ENCODE measurements around the gene PCYT1A. TPM values are rescaled to one million over a fixed set of nuclear protein-coding genes. Genes with fewer than 3 reads are reported as not detected.

PCYT1A gene
- total and polyA plus RNA-seq, 8 donors: 36.2 to 71.0 (median 41.7) TPM

DNA sequence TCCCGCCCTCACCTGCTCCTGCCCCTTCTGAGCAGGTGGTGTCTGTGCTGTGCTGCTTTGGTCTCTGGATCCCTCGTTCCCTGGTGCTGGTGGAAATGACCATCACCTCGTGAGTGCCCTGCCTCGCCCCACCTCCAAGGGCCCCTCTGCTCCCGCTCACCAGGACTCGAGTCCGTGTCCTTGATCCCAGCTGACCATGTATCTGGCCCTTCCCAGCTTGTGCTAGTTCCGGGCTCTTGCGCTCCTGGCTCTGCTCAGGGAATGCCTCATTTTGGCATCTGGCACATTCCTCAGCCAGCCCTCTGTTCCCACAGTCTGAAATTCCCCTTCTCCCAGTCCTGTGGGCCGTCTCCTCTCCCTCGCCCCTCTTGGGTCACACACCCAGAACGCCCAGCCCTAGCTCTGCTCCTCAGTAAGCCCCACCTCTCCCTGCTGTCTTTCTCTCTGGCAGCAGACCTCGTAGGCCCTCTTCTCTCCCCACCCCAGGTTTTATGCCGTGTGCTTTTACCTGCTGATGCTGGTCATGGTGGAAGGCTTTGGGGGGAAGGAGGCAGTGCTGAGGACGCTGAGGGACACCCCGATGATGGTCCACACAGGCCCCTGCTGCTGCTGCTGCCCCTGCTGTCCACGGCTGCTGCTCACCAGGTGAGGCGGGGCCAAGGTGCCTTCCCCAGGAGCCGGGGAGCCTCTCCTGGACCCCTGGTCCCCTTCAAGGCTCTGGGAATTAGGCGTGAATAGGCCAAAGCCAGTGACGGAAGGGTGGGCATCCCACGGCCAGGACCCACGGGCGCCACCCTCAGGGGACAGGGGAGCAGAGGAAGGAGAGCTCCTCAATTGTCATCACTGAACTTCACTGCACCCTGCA is 59.7 kb downstream of the PCYT1A start:
- Histone ChIP-seq H3K9me3 (no peaks in the 10 kb centered on the region), H3K4me1 (peaks cover 0 to 5% of the 10 kb centered on the region in 2 donors), H3K4me3 (no peak overlapping the region), H3K36me3 (peaks cover 0 to 6% of the 10 kb centered on the region in 2 donors), H3K27me3 (no peaks in the 10 kb centered on the region), H3K27ac (no peak overlapping the region)
- TF ChIP-seq, protein P1, sequence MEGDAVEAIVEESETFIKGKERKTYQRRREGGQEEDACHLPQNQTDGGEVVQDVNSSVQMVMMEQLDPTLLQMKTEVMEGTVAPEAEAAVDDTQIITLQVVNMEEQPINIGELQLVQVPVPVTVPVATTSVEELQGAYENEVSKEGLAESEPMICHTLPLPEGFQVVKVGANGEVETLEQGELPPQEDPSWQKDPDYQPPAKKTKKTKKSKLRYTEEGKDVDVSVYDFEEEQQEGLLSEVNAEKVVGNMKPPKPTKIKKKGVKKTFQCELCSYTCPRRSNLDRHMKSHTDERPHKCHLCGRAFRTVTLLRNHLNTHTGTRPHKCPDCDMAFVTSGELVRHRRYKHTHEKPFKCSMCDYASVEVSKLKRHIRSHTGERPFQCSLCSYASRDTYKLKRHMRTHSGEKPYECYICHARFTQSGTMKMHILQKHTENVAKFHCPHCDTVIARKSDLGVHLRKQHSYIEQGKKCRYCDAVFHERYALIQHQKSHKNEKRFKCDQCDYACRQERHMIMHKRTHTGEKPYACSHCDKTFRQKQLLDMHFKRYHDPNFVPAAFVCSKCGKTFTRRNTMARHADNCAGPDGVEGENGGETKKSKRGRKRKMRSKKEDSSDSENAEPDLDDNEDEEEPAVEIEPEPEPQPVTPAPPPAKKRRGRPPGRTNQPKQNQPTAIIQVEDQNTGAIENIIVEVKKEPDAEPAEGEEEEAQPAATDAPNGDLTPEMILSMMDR (IDR thresholded peaks at IDR 0.05): no peak
- DNase-seq (no peak), ATAC-seq (peak; percentile 52)
- intact Hi-C loops (cut with DNase I): no loop called here

- Histone ChIP-seq H3K36me3 (peaks cover 0 to under 1% of the 10 kb centered on the region in 2 donors), H3K4me1 (no peaks in the 10 kb centered on the region), H3K27ac (no peak overlapping the region), H3K4me3 (no peak overlapping the region), H3K9me3 (no peaks in the 10 kb centered on the region), H3K27me3 (no peaks in the 10 kb centered on the region)
- TF ChIP-seq, protein P1 (IDR thresholded peaks at IDR 0.05): no peak
- peak; percentile 10 for ATAC-seq
- intact Hi-C loops (cut with DNase I): no loop called here
- no peak for DNase-seq
Measured at GRCh38 chr3:196227121-196227561, 60.4 kb downstream of the PCYT1A start.

- ATAC-seq (no peak), DNase-seq (no peak)
- H3K27me3 ChIP-seq: no peaks in the 10 kb centered on the region
- H3K9me3 ChIP-seq: no peaks in the 10 kb centered on the region
- H3K27ac ChIP-seq: no peak overlapping the region
- no peaks in the 10 kb centered on the region for H3K36me3 ChIP-seq
- no peak overlapping the region for H3K4me3 ChIP-seq
- H3K4me1 ChIP-seq: no peaks in the 10 kb centered on the region
- intact Hi-C loops (cut with DNase I): no loop called here
- TF ChIP-seq, protein P1 (IDR thresholded peaks at IDR 0.05): no peak
Measured at GRCh38 chr3:196225763-196226364, 61.7 kb downstream of the PCYT1A start.

GRCh38 chr3:196225086-196225485 is 62.4 kb downstream of the PCYT1A start:
- Histone ChIP-seq H3K36me3 (no peaks in the 10 kb centered on the region), H3K27ac (no peak overlapping the region), H3K9me3 (no peaks in the 10 kb centered on the region), H3K27me3 (no peaks in the 10 kb centered on the region), H3K4me3 (no peak overlapping the region), H3K4me1 (peaks cover 0 to under 1% of the 10 kb centered on the region in 2 donors)
- TF ChIP-seq, protein P1 (IDR thresholded peaks at IDR 0.05): no peak
- no peak for DNase-seq
- intact Hi-C loops (cut with DNase I): no loop called here
- ATAC-seq: no peak

DNA sequence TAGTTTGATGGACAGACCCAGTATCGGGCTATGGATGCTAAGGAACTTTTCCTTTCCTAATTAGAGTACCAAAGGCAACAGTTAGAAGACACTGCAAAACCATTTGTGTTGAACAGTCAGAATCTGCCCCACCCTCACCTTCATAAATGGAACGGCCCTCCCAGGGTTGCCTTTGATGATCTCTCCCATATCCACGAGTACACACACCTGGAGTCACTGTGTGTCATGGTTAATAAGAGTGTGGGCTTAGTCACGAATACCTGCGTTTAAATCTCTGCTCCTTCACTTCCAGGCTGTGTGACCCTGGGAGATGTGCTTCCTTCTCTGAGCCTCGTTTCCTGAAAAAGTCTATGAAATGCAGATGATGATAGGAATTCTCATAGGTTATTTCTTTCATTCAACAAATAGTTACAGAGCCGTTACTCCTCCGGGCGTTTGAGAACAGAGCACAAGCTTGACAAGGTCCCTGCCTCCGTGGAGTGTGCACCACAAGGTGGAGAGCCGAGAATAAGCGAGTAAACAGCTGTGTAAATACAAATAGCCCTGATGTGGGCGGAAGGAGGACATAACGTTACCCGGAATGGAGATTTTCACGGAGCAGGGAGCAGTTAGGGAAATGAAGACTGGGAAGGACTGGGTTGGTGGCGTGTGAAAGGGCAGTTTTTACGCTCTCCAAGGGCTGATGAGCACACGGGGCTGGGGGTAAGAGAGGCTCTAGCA is 64.5 kb downstream of the PCYT1A start:
- DNase-seq (no peak), ATAC-seq (no peak)
- TF ChIP-seq, protein P1 (IDR thresholded peaks at IDR 0.05): no peak
- H3K9me3 ChIP-seq: no peaks in the 10 kb centered on the region
- no peaks in the 10 kb centered on the region for H3K27me3 ChIP-seq
- intact Hi-C loops (cut with DNase I): no loop called here
- H3K4me1 ChIP-seq: peaks cover 8 to 19% of the 10 kb centered on the region in 2 donors
- H3K27ac ChIP-seq: no peak overlapping the region
- no peak overlapping the region for H3K4me3 ChIP-seq
- no peaks in the 10 kb centered on the region for H3K36me3 ChIP-seq

All from left lung (tissue), 10 donors.